ENCODE data around the gene ZNF277. TPM values are rescaled to one million over a fixed set of nuclear protein-coding genes. Genes with fewer than 3 reads are reported as not detected.

Gene ZNF277
- total RNA-seq, result 24.3 and 25.9 TPM in 2 replicates
- long read RNA-seq, transcript ZNF277-201 (12 exons, 1,849 nt), result major isoform, 166 of 182 reads
- long read RNA-seq, partial matches to known transcripts, result 3 of 182 reads
- long read RNA-seq, other reads (novel, unspliced or antisense), result 10 of 182 reads

GRCh38 chr7:112206238-112206990 lies at the start of gene ZNF277, which contains the start of gene DOCK4:
ZNF277 (plus strand) TSS chr7:112206695; CDS start chr7:112206717, 22 bp downstream.
DOCK4 (minus strand) TSS chr7:112206399; CDS start chr7:112206138, 261 bp downstream.
- TF ChIP-seq CTCF (IDR thresholded peaks at IDR 0.05; ENCODE audit: unreplicated experiment), result no peak
- no peaks in the 10 kb centered on the region for H3K27me3 Mint-ChIP-seq
- H3K4me1 Mint-ChIP-seq (ENCODE audit: low read depth), result peaks cover 30% of the 10 kb centered on the region
- H3K36me3 Mint-ChIP-seq (ENCODE audit: insufficient read depth), result no peaks in the 10 kb centered on the region
- peak; percentile 99 for DNase-seq (ENCODE audit: low spot score, unreplicated experiment)
- H3K27ac Mint-ChIP-seq, result peak within 1 kb of the TSS; percentile 98
- H3K9me3 Mint-ChIP-seq (ENCODE audit: low read depth), result no peaks in the 10 kb centered on the region
- H3K4me3 Mint-ChIP-seq (ENCODE audit: low read depth), result peak within 1 kb of the TSS; percentile 99

- peaks cover 36% of the 10 kb centered on the region for H3K4me1 Mint-ChIP-seq (ENCODE audit: low read depth)
- no peak overlapping the region for H3K27ac Mint-ChIP-seq
- no peaks in the 10 kb centered on the region for H3K9me3 Mint-ChIP-seq (ENCODE audit: low read depth)
- H3K36me3 Mint-ChIP-seq (ENCODE audit: insufficient read depth), result peaks cover 1% of the 10 kb centered on the region
- DNase-seq (ENCODE audit: low spot score, unreplicated experiment), result no peak
- no peak overlapping the region for H3K4me3 Mint-ChIP-seq (ENCODE audit: low read depth)
- H3K27me3 Mint-ChIP-seq, result peaks cover 16% of the 10 kb centered on the region
- no peak for TF ChIP-seq CTCF (IDR thresholded peaks at IDR 0.05; ENCODE audit: unreplicated experiment)
These were observed 49.4 kb upstream of the ZNF277 start for GRCh38 chr7:112157072-112157471.

- H3K9me3 Mint-ChIP-seq (ENCODE audit: low read depth), result no peaks in the 10 kb centered on the region
- H3K27ac Mint-ChIP-seq, result peak overlapping the region; percentile 9
- H3K4me1 Mint-ChIP-seq (ENCODE audit: low read depth), result peaks cover 49% of the 10 kb centered on the region
These were observed 47.1 kb upstream of the ZNF277 start for GRCh38 chr7:112159351-112159750.

GRCh38 chr7:112160130-112160770 lies 46.2 kb upstream of the ZNF277 start:
- H3K9me3 Mint-ChIP-seq (ENCODE audit: low read depth), result no peaks in the 10 kb centered on the region
- H3K4me1 Mint-ChIP-seq (ENCODE audit: low read depth), result peaks cover 46% of the 10 kb centered on the region
- H3K4me3 Mint-ChIP-seq (ENCODE audit: low read depth), result peak overlapping the region; percentile 4
- peaks cover 12% of the 10 kb centered on the region for H3K27me3 Mint-ChIP-seq
- H3K27ac Mint-ChIP-seq, result peak overlapping the region; percentile 88
- peaks cover 1% of the 10 kb centered on the region for H3K36me3 Mint-ChIP-seq (ENCODE audit: insufficient read depth)
- no peak for DNase-seq (ENCODE audit: low spot score, unreplicated experiment)
- no peak for TF ChIP-seq CTCF (IDR thresholded peaks at IDR 0.05; ENCODE audit: unreplicated experiment)

More at GRCh38 chr7:112159351-112159750, 47.1 kb upstream of the ZNF277 start:
- no peak for TF ChIP-seq CTCF (IDR thresholded peaks at IDR 0.05; ENCODE audit: unreplicated experiment)
- H3K27me3 Mint-ChIP-seq, result peaks cover 15% of the 10 kb centered on the region
- H3K4me3 Mint-ChIP-seq (ENCODE audit: low read depth), result no peak overlapping the region
- peaks cover 1% of the 10 kb centered on the region for H3K36me3 Mint-ChIP-seq (ENCODE audit: insufficient read depth)
- DNase-seq (ENCODE audit: low spot score, unreplicated experiment), result no peak

GRCh38 chr7:112160771-112161150 lies 45.7 kb upstream of the ZNF277 start:
- Mint-ChIP-seq H3K9me3 (ENCODE audit: low read depth) (no peaks in the 10 kb centered on the region), H3K27ac (peak overlapping the region; percentile 88), H3K4me3 (ENCODE audit: low read depth) (peak overlapping the region; percentile 4), H3K4me1 (ENCODE audit: low read depth) (peaks cover 46% of the 10 kb centered on the region), H3K27me3 (peaks cover 11% of the 10 kb centered on the region), H3K36me3 (ENCODE audit: insufficient read depth) (peaks cover 1% of the 10 kb centered on the region)
- DNase-seq (ENCODE audit: low spot score, unreplicated experiment), result no peak
- no peak for TF ChIP-seq CTCF (IDR thresholded peaks at IDR 0.05; ENCODE audit: unreplicated experiment)

All from progenitor cell of endocrine pancreas (in vitro differentiated cells).